Glomerular endothelial cell (primary cell): ENCODE data around the gene WFDC2. TPM values are rescaled to one million over a fixed set of nuclear protein-coding genes. Genes with fewer than 3 reads are reported as not detected.

Experiments
- DNase-seq: peaks from one replicate; pipeline ENCODE4 v3.0.0-alpha.2; 2011; ENCODE audit warnings: low read depth, low spot score; ENCODE audit errors: extremely low read depth
- total RNA-seq: library from RNA; depleted of rRNA; stranded (reverse); fragments of >200 nt; gene quantifications from 2 replicates; pipeline ENCODE4 v1.2.3, GENCODE V29; 2015

WFDC2 gene
- total RNA-seq, 1 donor from 2014 or later = not detected

- no peak for DNase-seq
Observed at GRCh38 chr20:45489083-45489531, 19.6 kb downstream of the WFDC2 start.

GRCh38 chr20:45495501-45495941 is 26.0 kb downstream of the WFDC2 start:
- DNase-seq = no peak

GRCh38 chr20:45496166-45496565 is 26.6 kb downstream of the WFDC2 start:
- no peak for DNase-seq

GRCh38 chr20:45497971-45498494 is 28.5 kb downstream of the WFDC2 start:
- DNase-seq = no peak

- DNase-seq = no peak
Observed at GRCh38 chr20:45500022-45500421, 30.5 kb downstream of the WFDC2 start.

- no peak for DNase-seq
Observed at GRCh38 chr20:45501600-45501999, 32.0 kb downstream of the WFDC2 start.

- DNase-seq = no peak
Observed at GRCh38 chr20:45502561-45502960, 33.0 kb downstream of the WFDC2 start.

GRCh38 chr20:45503403-45503802 is 33.9 kb downstream of the WFDC2 start:
- DNase-seq = no peak

GRCh38 chr20:45506398-45506797 is 36.8 kb downstream of the WFDC2 start:
- DNase-seq = no peak

GRCh38 chr20:45507011-45507820 is 37.7 kb downstream of the WFDC2 start:
- DNase-seq = no peak

GRCh38 chr20:45508068-45508886 is 38.7 kb downstream of the WFDC2 start:
- DNase-seq = no peak

- no peak for DNase-seq
Observed at GRCh38 chr20:45509091-45509490, 39.5 kb downstream of the WFDC2 start.

- no peak for DNase-seq
Observed at GRCh38 chr20:45510242-45510862, 40.8 kb downstream of the WFDC2 start.

- no peak for DNase-seq
Observed at GRCh38 chr20:45515147-45515913, 45.8 kb downstream of the WFDC2 start, which contains the start of gene SPINT3. Gene SPINT3, minus strand, starts transcription at chr20:45515622. Its CDS starts 14 bp downstream, at chr20:45515608.

GRCh38 chr20:45518282-45518681 is 48.7 kb downstream of the WFDC2 start:
- DNase-seq = no peak

GRCh38 chr20:45523821-45524220 is 54.3 kb downstream of the WFDC2 start:
- no peak for DNase-seq

- DNase-seq = no peak
Observed at GRCh38 chr20:45527294-45527693, 57.7 kb downstream of the WFDC2 start.
